HG03108 (cell line): ENCODE results near the gene PLEKHA5.
"Not testable (repeated sequence)": the region's sequence is repeated elsewhere in the genome, so short reads cannot be mapped to it uniquely, and the experiment has no call there.

Experiments
- ATAC-seq: cut with Tn5 transposase; IDR thresholded peaks from one replicate; pipeline ENCODE4 v1.9.1; 2021; ENCODE audit warnings: moderate library complexity; ENCODE audit not compliant: unreplicated experiment

Gene PLEKHA5

DNA sequence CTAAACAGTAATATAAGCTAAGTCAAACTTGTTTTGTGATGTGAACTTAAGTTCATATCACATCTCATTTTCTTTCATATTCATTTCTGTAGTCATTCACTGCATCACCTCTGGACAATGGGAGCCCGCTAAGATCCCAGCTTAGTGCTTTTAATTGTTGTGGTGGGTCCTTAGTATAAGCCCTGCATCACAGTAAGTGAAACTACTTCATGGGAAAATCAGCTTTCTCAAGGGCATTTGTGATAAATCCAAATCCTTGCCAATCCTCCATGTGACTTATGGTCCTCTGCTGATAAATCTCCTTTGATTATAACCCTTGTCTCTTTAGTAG is 98.3 kb downstream of the PLEKHA5 start:
- ATAC-seq: no peak

DNA sequence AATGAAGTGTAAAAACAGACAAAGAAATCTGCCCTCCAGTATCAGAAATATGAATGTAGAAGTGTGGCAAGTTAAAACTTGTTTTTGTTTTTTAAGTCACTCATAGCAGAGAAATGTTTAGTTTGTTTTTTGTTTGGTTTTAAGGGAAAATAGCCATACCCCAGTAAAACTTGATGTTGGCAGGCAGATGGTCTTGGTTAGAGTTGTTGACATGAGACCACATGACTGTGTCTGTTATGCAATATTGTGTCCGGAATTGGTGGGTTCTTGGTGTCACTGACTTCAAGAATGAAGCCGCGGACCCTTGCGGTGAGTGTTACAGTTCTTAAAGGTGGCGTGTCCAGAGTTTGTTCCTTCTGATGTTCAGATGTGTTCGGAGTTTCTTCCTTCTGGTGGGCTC is 99.5 kb downstream of the PLEKHA5 start:
- ATAC-seq: not testable (repeated sequence)

DNA sequence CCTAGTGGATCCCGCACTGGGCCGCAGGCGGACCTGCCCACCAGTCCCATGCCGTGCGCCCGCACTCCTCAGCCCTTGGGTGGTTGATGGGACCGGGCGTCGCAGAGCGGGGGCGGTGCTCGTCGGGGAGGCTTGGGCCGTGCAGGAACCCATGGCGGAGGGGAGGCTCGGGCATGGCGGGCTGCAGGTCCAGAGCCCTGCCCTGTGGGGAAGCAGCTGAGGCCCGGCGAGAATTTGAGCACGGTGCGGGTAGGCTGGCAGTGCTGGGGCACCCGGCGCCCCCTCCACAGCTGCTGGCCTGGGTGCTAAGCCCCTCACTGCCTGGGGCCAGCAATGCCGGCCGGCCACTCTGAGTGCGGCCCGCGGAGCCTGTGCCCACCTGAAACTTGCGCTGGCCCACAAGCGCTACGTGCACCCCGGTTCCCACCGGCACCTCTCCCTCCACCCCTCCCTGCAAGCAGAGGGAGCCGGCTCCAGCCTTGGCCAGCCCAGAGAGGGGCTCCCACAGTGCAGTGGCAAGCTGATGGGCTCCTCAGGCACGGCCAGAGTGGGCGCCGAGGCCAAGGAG is 100.8 kb downstream of the PLEKHA5 start:
- no peak for ATAC-seq

DNA sequence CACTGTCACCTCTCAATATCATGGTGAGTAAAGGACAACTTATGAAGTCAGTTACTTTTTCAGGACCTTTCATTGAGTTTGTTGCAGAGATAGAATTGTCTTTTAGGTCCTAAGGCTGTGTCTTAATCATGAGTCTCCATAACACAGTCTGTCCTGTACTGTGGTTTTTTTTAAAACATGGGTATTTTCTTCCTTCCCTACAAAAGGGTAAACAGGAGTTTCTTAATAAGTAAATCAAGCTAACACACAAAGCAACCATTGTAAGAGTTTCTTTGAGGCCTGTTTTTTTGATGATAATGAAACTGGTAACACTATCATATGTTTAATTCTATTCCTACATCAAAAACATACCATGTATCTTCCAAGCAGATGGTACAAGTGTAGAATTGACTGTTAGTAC is 101.4 kb downstream of the PLEKHA5 start:
- ATAC-seq: no peak

DNA sequence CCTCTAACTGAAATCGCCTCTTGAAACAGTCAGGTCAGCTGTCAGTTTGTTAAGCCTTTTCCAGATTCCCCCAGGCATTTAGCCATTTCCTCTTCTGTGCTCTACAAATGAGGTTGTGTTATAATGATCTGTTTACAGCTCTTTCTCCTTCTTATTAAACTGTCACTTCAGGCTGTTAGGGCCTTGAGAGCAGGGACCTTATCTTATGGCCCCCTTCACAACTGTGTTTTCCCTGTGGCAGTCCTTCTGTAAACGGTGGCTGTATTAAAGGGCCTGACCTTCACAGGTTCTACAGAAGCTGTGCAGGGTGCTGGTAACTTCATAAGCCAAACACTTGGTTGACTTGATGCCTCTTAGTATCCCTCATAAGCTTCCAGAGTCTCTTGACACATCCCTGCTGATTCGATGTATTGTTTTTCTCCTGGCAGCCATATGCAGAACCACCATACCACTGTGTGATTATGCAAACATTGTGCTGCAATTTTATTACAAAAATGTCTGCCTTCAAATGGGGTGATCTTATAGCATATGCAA is 104.7 kb downstream of the PLEKHA5 start:
- ATAC-seq: no peak

DNA sequence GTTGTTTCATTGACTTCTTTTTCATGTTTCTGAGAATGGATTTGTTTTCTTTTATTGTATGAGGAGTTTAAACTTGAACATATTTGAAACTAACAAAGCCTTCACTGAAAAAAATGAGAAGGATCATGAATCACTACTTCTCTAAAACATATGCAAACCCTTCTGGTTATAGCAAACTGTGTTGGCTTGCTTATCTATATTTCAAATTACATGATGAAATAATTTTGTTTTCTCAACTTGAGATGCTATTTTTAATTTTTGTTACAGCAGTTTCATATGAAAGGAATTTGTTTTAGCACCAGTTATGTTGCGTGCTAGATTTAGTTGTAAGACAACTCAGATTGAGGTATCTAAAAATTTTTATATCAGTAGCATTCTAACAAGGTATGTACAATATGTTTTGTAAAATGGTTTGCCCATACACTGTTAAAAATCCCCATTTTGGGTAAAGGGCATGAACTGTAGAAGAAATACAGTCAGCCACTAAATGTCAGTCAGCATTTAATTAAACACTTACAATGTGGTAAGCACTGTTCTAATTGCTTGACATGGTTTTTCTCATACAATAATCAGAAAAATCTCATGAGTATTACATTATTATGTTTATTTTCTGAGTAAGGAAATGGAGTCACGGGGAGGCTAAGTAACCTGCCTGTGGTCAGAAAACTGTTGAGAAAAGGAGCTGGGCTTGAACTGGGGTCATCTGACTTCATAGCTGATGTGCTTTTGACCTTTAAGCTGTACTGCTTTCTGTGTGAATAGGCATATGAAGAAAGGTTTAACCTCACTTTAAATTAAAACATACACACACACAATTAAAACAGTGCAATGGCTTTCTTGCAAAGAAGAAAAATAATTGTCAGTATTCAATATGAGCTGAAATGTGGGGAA is 105.7 kb downstream of the PLEKHA5 start:
- no peak for ATAC-seq

DNA sequence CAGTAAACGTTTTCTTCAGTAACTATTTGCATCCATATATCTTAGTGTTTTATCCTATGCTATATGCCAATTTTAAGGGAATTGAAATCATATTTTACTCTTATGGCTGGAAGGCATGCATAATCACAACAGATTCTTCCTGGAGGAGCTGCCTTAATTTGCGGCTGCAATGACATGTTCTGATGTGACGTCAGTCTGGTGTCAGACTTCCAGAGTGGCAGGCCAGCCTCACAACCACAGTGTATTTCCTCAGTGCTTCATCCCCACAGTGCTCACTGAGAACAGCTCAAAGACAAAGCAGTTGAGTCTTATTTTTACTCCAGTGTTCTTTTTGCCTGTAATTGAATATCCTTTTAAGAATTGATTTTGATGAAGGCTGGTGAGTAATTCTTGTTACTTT is 107.1 kb downstream of the PLEKHA5 start:
- ATAC-seq: no peak

DNA sequence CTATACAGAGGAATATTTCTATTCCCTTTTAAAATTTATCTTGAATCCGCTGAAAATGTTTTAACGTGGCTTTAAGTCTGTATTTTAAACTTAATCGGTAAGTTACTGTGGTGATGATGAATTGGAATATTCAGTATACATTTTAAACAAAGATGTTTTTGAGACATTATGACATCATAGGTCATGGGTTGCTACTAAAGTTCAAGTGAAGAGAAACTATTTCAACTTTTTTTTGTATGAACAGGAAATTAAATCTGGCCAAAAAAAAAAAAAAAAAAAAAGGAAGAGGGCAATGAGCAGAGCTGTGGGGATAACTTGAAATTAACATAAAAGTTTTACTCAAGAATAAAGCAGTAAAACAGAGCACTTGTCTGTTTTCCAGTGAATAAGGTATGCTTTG is 109.0 kb downstream of the PLEKHA5 start:
- ATAC-seq: no peak

DNA sequence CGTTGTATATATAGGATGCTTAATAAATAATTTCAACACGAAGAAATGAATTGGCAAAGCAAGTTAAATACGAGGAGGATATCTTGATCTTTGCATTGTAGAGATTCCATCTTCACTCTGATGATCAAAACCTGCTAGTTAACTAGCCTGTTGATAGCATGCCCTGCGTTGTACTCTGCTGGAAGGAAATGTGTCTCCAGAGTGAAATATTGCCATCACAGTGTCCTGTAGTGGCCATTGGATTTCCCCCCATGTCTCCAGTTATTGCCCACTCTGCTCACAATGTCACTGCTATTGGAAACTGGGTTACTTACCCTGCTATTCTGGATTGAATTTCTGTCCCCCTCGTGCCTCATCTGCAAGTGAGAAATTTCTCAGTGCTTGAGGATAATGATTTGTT is 109.6 kb downstream of the PLEKHA5 start:
- ATAC-seq: no peak

DNA sequence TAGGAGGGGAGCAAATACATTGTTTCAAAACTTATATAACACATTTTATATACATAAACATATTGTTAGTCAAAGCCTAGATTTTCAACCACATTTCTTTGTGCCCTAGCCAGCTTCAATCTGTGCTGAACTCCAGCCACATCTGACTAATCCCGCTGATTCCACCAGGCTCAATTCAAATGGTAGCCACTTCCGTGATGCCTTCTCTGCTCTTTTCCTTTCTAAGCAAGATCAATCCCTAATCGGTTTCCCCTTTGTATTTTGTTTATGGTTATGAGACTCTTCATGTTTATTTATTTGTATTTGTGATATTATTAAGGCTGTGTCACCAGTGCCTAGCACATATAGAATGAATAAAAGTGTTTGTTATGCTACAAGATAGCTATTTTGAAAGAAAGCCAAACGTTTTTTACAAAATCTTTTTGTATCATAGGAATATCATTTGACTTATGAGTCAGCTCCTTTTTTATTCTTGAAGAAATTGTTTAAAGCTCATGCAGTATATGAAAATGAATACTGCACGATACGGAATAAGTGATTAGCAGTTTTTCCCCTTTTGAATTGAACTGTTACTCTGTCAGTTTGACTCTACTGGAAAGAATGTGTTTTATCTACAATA is 110.2 kb downstream of the PLEKHA5 start:
- ATAC-seq: no peak

DNA sequence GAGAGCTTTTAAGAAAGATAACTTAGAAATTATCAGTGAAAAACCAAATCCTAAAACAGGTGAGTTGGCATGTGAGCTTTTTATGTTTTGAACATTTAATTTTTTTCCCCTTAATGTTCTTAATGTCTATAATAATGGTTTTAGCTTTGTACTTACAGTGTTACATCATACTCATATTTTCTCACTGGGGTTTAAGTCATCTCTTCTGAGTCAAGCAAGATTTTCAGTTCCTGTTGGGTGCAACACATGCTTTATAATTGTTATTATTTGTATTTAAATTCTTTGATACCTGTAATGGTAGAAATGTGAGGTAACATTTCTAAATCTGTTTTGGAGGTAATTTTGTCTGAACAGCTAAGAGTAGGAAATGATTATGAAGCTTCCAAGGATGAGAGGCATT is 113.0 kb downstream of the PLEKHA5 start:
- no peak for ATAC-seq

DNA sequence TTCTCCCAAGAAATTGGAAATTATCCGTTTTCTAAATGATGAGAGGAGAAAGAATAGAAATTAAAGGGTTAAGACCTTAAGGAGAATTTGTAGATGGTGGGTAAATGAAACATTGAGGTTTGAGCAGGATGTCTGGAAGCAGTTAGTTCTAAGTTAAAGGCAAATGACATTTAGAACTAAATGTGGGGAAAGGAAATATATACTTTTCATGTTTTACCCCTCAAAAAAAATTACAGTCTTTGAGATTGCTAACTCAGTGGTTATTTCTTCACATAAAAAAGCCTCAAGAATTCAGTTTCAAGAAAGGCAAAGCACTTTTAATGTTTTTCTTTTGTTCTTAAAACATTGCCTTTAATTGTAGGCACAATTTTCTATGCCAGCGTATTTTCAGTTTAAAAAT is 114.0 kb downstream of the PLEKHA5 start:
- ATAC-seq: no peak

DNA sequence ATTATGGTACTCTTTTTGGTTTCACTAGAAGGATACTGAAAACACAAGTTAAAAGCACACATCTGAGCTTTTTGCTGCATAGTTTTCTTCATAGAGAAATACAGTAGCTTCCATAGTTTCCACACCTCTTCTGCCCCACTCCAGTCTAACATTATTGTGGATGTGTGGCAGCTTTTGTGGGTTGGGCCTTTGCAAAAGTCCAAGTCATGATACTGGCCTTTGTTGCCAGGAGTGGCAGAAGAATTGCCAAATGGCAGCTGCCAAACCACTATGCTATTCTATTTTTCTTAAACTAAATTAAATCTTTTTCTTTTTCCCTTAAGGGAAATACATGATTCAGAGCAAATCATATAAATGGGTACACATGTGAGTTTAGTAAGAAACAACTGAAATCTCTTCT is 114.8 kb downstream of the PLEKHA5 start:
- ATAC-seq: no peak

DNA sequence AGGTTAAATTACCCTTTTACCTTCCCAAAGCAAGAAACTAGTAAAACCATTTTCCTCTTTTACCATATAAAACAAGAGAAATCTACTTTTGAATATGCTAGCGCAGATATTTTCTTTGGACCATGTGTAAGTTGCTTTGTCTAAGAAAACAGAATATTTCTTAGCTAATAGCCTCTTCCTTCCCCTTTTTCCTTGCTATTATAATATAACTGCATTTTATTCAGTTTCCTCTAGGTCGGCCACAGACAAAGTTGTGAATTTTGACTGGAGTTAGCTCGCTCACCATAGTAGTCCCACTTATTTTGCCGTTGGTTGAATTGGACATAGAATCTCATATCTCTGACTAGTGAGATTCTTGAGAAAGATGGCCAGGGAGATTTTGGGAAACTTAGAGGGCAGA is 115.6 kb downstream of the PLEKHA5 start:
- no peak for ATAC-seq

DNA sequence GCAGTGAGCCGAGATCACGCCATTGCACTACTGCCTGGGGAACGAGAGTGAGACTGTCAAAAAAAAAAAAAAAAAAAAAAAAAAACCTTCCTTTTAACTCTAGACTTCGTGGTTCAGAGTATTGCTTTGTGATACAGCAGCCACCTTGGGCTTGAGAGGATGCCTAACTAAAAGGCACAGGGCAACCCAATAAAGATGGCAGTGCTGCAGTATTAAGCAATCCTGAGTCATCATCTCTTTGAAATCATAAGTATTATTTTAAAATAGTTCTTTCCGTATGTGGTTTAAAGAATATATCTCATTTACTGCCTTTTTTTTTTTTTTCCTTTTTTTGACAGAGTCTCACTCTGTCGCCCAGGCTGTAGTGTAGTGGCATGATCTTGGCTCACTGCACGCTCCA is 116.1 kb downstream of the PLEKHA5 start:
- no peak for ATAC-seq

DNA sequence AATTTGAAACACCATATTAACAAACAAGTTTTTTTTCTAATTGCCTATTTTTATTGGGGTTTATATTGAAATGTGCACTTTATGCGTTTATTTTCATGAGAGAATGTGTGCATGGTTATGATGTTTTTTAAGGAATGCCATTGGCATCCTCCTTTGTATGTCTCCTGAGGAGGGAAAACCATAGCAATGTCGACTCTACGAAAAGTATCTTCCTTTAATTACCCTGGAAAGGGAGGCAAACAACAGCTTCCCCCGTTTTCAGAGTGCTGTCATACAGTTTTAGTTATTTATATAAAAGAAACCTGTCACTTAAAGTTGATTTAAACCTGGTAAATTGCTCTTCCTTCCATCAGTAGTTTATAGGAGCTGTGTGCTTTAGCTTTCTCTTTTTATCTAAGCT is 117.4 kb downstream of the PLEKHA5 start:
- no peak for ATAC-seq

DNA sequence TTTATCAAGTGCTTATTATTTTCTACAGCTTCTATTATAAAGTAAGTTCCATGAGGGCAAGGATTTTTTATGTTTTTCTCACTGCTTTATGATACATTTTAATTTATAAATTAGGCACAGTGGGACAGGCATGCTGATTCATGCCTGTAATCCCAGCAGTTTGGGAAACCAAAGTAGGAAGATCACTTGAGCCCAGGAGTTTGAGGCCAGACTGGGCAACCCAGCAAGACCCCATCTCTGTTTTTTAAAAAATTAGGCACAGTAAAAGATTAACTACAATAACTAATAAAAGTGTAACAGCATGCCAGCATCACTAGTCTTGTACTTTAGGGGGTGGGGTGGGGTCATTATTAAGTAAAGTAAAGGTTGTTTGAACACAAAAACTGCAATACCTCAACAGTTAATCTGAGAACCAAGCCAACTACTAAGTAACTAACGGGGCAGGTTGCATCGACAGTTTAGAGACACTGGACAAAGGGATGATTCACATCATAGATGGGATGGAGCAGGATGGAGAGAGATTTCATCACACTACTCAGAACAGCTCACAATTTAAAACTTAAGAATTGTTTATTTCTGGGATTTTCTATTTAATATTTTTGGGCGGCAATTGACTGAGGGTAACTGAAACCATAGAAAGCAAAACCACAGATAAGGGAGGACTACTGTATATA is 119.5 kb downstream of the PLEKHA5 start:
- ATAC-seq: no peak

DNA sequence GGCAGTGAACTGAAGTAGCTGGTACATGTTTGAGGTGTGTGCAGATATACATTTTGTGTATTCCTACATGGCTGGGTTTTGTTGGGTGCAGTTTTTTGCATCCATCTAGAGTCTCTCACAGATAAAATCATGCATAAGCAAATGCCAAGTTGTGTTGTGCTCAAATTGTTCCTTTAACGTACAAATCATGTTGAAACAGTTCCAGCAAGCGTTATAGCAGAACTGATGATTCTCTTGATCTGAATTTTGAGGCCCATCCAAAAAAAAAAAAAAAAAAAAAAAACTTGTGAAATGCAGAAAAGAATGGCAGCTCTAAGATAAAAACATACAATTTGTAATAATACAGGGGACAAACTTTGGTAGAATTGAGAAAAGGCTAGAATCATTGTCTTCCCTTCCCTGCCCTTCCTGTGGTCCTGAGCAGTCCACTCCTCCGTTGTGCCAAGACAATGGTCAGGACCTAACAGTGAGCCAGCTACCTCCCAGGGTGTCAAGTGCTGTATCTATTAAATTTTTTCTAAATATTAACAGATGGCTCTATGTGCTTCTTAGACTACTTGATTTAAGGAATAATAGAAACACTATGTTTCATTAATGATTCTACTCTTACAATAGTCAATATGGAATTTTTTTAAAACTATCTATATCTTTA is 122.1 kb downstream of the PLEKHA5 start:
- no peak for ATAC-seq

DNA sequence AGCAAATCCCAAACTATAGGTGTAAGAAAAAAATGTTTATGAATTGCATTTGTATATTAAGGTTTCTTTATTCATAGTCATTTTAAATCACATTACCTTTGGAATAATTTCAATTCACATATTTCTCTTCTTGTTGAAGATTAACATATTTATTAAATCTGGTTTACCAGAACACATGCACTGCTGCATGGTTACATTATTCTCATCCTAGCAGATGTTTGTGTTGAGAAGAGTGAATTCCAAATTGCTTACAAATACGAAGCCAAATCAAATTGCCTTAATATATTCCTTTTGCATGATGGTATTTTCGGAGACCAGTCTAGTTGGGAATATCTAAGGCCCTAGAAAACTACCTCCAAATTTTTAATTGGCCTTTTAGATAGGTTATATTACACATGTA is 130.6 kb downstream of the PLEKHA5 start:
- no peak for ATAC-seq

DNA sequence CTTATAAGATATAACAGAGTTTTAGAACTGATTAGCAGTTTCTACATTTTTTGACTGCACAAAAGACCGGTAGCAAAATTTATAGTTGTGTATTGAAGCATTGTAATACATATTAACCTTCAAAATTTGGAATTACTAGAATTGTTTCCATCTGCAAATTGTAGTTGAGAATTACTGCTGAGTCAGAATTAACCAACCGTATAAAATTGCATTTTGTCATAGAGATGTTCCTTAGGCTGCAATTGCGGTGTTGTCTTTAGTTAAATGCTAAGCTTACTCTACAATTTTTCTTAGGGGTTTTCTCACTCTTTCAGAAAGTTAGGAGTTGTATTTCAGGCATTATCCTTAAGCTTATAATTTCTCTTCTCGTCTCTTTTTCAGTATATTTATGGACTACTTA is 132.2 kb downstream of the PLEKHA5 start:
- ATAC-seq: no peak

DNA sequence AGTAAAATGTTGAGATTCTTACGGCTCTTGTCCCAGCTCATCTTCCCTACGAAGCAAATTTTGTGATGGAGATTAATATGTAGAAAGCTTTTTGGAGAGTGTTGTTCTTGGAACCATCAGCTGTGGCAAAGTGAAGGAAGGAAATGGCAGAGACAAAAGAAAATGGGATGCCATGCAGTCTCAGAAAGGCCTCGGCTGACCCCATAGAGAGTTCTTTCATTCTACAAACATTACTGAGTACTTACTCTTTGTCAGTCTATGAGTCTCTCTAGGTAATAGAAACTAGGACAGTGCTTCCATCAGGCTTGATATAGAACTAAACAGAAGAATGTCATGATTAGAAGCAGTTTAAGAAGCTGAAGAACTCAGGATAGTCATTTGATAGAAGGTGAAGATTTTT is 134.1 kb downstream of the PLEKHA5 start:
- no peak for ATAC-seq
